ENCODE data around the gene KRTAP5-7. TPM values are rescaled to one million over a fixed set of nuclear protein-coding genes. Genes with fewer than 3 reads are reported as not detected.

The KRTAP5-7 gene
- total RNA-seq, 2 donors from 2014 or later: not detected

DNA sequence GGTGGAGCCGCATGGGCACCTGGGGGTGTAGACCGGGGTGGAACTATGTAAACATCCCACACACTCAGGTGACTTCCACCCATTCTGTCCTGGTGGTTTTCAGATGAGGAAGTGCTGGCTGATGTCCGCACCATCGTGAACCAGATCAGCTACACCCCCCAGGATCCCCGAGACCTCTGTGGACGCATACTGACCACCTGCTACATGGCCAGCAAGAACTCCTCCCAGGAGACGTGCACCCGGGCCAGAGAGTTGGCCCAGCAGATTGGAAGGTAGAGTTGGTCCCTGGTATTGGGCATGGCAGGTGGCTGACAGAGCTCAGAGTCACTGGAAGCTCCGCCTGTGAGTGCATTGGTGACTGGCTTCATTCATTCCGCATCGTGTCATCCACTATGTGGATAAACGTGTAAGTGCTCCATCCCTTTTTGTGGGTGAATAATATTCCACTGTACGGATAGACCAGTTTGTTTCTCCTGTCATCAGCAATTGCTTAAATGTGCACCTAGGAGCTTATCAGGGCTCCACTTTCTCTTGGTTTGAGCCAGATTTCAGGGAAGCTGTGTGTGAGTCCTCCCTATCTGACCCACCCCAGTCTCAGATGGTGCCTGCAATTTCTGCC, 44.2 kb upstream of the KRTAP5-7 start:
- TF ChIP-seq, protein P1, sequence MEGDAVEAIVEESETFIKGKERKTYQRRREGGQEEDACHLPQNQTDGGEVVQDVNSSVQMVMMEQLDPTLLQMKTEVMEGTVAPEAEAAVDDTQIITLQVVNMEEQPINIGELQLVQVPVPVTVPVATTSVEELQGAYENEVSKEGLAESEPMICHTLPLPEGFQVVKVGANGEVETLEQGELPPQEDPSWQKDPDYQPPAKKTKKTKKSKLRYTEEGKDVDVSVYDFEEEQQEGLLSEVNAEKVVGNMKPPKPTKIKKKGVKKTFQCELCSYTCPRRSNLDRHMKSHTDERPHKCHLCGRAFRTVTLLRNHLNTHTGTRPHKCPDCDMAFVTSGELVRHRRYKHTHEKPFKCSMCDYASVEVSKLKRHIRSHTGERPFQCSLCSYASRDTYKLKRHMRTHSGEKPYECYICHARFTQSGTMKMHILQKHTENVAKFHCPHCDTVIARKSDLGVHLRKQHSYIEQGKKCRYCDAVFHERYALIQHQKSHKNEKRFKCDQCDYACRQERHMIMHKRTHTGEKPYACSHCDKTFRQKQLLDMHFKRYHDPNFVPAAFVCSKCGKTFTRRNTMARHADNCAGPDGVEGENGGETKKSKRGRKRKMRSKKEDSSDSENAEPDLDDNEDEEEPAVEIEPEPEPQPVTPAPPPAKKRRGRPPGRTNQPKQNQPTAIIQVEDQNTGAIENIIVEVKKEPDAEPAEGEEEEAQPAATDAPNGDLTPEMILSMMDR (IDR thresholded peaks at IDR 0.05): no peak
- Histone ChIP-seq H3K4me3 (no peak overlapping the region), H3K9me3 (no peaks in the 10 kb centered on the region), H3K27ac (no peak overlapping the region), H3K4me1 (no peaks in the 10 kb centered on the region), H3K27me3 (no peaks in the 10 kb centered on the region), H3K36me3 (peaks cover 61% of the 10 kb centered on the region)
- DNase-seq (ENCODE audit: low spot score): no peak

DNA sequence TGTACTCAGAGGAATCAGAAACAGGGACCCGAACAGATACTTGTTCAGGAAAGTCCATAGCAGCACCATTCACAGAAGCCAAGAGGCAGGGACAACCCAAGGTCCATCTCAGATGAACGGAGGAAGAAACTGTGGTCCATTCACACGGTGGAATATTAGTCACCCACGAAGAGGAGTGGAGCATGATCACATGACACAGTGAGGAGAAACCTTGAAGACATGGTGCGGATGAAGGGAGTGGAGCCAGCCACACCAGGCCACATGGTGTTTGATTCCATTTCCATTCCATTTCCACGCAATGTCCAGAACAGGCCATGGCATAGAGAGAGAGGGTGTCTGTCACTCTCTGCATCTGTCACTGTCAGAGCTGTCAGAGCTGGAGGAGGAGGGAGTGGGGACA, 43.4 kb upstream of the KRTAP5-7 start:
- Histone ChIP-seq H3K27ac (no peak overlapping the region), H3K4me1 (peaks cover 0 to 5% of the 10 kb centered on the region in 2 donors), H3K27me3 (no peaks in the 10 kb centered on the region), H3K9me3 (no peaks in the 10 kb centered on the region), H3K4me3 (no peak overlapping the region), H3K36me3 (peaks cover 54% of the 10 kb centered on the region)
- no peak for DNase-seq (ENCODE audit: low spot score)
- TF ChIP-seq, protein P1 (IDR thresholded peaks at IDR 0.05): no peak

DNA sequence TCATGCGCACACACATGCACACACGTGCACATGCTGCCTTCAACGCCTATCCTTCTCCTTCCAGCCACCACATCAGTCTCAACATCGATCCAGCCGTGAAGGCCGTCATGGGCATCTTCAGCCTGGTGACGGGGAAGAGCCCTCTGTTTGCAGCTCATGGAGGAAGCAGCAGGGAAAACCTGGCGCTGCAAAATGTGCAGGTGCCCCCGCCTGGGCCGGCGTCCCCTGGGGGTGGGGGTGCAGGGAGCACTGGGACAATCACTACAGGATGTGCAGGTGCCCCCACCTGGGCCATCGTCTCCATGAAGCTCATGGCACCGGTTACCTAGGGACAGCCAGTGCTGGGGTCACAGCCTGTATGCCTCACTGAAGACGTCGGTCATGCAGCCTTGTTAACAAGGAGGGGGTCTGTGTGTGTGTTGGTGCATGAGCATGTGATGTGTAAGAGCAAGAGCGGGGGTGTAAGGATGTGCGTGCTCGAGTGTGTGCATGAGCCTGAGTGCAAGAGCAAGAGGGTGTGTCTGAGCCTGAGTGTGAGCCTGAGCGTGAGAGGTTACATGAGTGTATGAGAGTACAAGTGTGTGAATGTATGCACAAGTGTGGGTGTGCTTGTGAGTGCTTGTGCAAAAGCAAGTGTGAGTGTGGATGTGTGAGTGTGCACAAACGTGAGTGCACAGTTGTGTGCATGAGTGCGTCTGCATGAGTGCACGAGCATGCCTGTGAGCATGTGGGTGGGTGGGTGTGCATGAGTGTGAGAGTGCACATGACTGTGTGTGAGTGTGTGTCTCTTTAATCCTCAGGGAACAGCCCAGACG, 42.6 kb upstream of the KRTAP5-7 start:
- peaks cover 0 to 6% of the 10 kb centered on the region in 2 donors for H3K4me1 ChIP-seq
- DNase-seq (ENCODE audit: low spot score): no peak
- H3K4me3 ChIP-seq: no peak overlapping the region
- H3K9me3 ChIP-seq: no peaks in the 10 kb centered on the region
- peaks cover 47% of the 10 kb centered on the region for H3K36me3 ChIP-seq
- no peaks in the 10 kb centered on the region for H3K27me3 ChIP-seq
- TF ChIP-seq, protein P1 (IDR thresholded peaks at IDR 0.05): no peak
- no peak overlapping the region for H3K27ac ChIP-seq

DNA sequence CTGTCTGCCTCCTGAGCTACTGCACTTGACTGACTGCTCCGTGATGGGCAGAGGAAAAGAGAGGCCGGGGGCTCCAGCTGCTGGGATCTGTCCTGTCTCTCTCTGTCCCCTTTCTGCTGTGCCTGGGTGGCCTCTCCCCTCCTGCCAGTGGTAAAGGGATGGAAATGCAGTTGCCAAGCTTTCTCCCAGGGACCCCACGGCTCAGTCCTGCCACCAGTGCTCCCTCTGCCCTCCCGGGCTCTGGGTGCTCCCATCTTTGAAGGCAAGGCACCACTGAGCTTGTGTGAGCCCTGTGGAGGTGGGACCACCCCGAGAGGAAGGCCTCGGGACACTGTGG, 42.0 kb upstream of the KRTAP5-7 start:
- Histone ChIP-seq H3K36me3 (peaks cover 41% of the 10 kb centered on the region), H3K4me3 (no peak overlapping the region), H3K27me3 (no peaks in the 10 kb centered on the region), H3K4me1 (peaks cover 0 to 6% of the 10 kb centered on the region in 2 donors), H3K27ac (no peak overlapping the region), H3K9me3 (no peaks in the 10 kb centered on the region)
- no peak for DNase-seq (ENCODE audit: low spot score)
- TF ChIP-seq, protein P1 (IDR thresholded peaks at IDR 0.05): no peak

DNA sequence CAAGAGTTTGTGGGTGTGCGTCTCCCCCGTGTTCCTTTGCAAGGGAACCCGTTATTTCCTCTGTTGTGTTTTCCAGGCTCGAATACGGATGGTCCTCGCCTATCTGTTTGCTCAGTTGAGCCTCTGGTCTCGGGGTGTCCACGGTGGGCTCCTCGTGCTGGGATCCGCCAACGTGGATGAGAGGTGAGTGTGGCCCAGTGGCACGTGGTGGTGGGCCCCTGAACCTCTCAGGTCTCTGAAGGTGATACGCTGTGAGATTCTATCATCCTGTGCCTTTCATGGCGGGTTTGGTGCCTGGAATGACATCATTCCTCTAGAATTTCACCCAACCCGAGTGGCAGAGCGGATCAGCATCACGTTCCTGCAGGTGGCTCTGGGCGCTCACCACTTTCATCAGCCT, 41.6 kb upstream of the KRTAP5-7 start:
- Histone ChIP-seq H3K4me3 (no peak overlapping the region), H3K36me3 (peaks cover 41% of the 10 kb centered on the region), H3K27me3 (no peaks in the 10 kb centered on the region), H3K27ac (no peak overlapping the region), H3K9me3 (no peaks in the 10 kb centered on the region), H3K4me1 (peaks cover 0 to 6% of the 10 kb centered on the region in 2 donors)
- TF ChIP-seq, protein P1 (IDR thresholded peaks at IDR 0.05): no peak
- no peak for DNase-seq (ENCODE audit: low spot score)
